Stimulated activated CD4-positive, alpha-beta T cell treated with anti-CD3 and anti-CD28 coated beads, Interleukin-15, amount 100 ng/mL, for 24 hours (primary cell): ENCODE data around the gene NUDT19.
"Not testable (repeated sequence)": the region's sequence is repeated elsewhere in the genome, so short reads cannot be mapped to it uniquely, and the experiment has no call there.

Experiments
- DNase-seq: peaks from one replicate; pipeline ENCODE4 v3.0.0-alpha.2; 2020

The NUDT19 gene

DNA sequence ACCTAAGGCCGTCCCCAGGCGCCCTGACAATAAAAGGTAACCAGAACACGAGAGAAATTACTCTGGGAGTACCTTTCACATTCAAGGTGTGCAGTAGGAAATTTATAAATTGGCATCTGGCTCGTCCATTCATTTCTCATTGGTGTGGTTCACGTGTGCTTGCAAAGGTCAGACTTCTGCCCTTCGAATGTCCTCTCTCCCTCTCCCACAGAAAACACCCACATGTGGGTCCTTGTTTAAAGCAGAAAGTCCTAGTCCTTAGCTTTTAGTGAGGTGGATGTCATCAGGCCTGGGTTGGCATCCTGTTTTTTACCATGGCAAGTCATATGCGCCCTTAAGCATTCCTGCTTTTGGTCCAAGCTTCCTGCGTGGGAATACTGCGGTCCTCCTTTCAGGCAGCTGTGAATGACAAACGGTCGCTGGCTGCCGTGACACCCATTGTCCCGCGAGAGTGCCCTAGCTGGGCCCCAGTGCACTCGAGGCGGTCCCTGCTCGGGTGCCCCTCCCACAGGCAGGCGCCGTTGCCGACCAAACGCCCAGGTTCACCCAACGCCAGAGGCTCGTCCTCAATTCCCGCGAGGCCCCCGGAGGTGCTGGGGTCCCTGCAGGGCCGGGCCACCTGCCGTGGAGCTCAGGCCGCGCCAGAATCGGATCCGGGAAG is at the start of gene NUDT19:
TSS of gene NUDT19 (plus strand) at position 531 of the 661 bp plus-strand sequence. CDS start 140 bp downstream, outside the sequence.
- DNase-seq, result peak; percentile 91

DNA sequence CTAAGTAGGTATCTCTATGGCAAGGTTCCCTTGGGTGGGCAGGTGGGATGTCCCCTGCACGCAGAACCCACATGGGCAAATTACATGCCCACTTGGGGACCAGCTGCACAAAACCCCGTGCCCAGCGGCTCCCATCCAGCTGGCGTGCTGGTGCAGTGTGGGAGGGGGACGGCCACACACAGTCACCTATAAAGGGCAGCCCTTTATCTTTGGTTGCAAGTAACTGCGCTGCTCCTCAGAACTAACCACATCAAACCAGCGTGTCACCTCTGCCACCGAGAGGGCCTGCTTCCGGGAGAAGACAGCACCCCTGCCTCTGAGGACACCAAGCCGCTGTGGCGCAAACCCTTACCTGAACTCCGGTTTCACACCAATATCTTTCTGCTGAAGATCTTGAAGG is 48.9 kb upstream of the NUDT19 start:
- DNase-seq, result peak; percentile 74

DNA sequence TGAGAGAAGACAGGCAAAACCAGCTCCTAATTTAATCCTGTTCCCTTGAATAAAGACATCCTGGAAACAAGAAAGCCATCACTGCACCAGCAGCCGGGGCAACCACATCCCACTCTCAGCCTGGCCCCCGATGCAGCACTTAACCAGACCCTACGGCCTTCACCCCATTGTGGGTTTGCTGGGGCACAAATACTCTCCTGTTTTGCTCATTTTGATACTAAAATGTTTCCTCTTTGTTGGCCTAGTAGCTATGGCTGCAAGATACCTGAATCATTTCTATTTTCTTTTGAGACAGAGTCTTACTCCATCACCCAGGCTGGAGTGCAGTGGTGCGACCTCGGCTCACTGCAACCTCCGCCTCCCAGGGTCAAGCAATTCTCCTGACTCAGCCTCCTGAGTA is 45.1 kb upstream of the NUDT19 start:
- peak; percentile 13 for DNase-seq

DNA sequence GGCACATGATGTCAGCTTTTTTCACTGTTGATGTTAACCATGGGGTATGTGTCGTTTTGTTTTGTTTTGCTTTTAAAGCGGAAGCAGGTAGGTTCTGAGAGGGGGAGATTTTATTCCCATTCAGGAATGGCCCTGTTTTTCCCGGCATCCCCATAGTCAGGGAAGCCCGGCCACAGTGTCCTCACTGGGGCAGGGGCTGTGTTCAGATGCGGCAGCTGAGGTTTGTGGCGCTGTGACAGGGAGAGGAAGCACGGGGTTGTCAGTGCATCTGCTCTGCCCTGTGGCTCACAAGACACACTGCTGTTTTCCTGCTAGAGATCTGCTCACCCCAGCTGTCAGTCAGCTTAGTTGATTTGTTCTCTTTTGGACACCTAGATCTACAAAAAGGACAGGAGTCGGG is 44.3 kb upstream of the NUDT19 start:
- no peak for DNase-seq

DNA sequence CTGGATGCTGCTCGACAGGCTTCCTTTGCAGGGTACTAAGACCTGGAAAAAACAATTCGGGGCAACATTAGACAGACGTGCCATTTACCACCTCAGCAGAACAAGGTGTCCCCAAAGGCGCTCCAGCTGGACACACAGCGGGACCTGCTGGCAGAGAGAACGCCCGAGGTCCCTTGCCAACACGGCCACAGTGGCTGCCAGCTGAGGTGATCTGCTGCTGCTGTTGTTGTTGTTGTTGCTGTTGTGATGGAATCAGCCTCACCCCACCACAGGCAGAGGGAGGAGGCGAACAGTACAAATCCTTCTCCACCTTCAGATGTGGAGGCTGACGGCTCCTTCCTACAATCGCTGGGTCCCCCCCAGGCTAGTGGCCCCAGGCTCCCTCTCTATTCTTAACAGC is 41.9 kb upstream of the NUDT19 start:
- DNase-seq, result no peak

DNA sequence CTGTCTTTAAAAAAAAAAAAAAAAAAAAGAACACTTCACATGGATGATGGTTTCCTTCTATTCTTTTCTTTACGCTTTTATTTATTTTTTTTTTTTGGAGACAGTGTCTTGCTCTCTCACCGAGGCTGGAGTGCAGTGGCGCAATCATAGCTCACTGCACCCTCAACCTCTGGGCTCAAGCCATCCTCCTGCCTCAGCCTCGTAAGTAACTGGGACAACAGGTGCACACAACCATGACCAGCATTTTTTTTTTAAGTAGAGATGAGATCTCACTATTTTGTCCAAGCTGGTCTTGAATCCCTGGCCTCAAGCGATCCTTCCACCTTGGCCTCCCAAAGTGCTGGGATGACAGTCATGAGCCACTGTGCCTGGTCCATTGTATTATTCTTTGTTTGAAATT is 41.0 kb upstream of the NUDT19 start:
- no peak for DNase-seq

DNA sequence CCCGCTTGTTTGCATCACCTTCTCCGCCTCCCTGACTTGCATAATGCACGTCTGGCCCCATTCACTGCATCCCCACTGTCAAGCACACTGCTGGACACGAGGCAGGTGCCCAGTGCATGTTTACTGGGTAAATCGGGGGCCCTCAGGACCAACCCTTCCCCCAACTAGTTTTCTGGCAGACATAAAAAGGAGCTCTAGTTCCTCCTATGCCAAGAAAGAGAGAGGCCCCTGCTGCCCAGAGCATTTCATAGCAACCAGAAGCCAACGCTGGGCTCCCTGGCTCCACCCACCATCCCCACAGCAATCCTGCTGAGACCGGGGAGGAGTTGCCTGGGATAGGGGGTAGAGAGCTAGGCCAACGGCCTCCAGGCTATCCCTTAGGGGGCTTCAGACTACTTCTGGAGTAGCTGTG is 39.9 kb upstream of the NUDT19 start:
- DNase-seq, result no peak

DNA sequence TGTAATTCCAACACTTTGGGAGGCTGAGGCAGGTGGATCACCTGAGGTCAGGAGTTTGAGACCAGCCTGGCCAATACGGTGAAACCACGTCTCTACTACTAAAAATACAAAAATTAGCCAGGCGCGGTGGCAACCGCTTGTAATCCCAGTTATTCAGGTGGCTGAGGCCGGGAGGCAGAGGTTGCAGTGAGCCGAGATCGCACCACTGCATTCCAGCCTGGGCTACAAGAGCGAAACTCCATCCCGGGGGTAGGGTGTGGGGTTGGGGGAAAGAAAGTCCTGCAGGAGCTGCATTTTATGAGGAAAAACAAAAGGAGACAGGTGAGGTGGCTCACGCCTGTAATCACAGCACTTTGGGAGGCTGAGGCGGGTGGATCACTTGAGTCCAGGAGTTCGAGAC is 39.3 kb upstream of the NUDT19 start:
- not testable (repeated sequence) for DNase-seq

DNA sequence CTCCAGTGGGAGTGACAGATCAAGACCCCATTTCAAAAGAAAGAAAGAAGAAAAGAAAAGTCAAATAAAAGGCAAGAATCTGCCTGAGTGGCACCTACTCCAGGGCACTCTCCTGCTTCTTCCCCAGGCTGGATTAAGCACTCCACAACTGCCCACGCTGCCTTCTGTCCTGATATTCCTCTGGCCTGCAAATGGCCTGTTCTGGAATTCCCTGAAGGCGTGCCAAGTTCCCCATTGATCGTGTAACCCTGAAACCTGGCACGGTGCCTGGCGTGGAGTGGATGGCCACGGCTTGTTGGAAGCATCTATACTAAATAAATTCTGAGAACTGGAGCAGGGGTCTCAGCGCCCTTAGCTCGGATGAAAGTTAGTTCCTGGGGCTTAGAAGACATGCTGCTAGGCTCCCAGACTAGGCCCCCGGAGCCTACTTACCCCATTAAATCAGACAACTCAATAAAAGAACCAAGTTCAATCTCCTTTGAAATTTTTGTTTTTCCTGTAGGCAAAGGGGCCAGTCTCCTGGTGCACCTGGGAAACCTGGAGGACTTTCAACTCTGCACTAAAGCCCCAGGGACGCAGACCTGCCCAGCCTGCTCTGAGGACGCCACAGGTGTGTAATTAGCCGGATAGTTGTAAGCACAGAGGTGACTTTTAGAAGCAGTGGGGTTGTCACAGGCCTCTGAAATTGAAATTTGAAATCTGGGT is 38.6 kb upstream of the NUDT19 start:
- no peak for DNase-seq

DNA sequence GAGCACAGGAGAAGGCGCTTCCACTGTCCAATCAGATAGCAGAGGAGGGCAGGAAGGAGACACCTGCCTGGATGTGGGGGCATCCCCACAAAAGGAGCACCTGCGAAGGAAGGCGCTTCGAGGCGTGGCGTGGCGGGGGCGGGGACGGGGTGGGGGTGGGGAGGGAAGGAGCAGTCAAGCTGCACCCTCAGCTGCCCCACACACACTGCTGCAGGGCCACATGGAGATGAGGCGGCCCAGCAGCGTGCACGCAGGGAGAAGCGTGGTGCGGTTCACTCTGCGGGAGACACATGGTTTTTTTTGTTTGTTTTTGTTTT is 38.1 kb upstream of the NUDT19 start:
- DNase-seq, result no peak

DNA sequence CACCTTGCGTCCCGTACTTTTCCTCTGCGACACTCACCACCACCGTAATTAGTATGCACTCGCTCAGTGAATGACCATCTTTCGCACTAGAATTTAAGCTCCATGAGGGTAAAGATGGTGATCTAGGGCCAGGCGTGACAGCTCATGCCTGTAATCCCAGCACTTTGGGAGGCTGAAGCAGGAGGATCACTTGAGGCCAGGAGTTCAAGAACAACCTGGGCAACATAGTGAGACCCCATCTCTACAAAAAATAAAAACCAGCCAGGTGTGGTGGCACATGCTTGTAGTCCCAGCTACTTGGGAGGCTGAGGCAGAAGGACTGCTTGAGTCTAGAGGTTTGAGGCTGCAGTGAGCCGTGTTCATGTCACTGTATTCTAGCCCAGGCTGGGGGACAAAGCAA is 35.2 kb upstream of the NUDT19 start:
- DNase-seq, result not testable (repeated sequence)

DNA sequence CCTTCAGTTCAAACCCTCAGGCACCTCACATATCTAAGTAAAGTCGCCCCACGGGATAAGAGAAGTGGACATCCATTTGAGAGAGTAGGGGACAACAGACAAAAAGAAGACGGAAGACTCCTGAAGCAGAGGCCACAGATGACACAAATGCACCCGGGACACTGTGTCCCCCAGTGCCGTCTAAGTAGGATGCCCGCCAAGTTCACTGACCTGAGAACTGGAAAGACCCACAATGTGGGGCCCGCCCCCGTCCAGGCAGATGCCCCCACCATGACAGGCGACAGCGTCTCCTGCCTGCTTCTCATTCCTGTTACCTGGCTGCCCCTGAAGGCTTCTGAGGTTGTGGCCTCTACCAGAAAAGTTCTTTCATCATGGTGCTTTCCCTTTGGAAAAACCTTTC is 33.5 kb upstream of the NUDT19 start:
- DNase-seq, result no peak

DNA sequence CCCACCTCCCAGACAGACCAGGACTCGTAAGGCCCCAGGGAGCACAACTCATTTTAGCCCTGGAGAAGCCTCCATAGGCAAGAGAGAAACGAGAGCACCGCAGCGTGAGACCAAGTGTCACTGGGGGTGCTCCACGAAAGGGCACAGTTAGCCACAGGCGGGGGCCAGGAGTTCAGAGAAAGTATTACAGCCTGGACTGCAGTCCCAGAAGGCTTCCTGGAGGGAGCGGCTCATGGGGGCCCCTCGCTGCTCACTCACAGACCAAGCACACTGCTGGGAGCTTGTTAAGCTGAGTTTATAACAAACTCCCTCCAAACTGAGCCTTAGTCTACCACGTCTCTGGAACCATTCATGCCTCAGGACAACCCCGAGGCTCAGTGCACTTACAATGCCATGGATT is 33.1 kb upstream of the NUDT19 start:
- no peak for DNase-seq

DNA sequence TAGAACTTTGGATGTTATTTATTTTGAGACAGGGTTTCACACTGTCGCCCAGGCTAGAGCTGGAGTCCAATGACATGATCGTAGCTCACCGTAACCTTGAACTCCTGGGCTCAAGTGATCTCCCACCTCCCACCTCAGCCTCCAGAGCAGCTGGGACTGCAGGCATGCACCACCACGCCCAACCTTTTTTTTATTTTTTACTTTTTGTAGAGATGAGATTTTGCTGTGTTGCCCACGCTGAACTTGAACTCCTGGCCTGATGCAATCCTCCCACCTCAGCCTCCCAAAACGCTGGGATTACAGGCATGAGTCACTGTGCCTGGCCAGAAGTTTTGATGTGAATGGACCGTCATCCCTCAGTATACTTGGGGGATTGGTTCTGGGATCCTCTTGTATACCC is 30.3 kb upstream of the NUDT19 start:
- no peak for DNase-seq

DNA sequence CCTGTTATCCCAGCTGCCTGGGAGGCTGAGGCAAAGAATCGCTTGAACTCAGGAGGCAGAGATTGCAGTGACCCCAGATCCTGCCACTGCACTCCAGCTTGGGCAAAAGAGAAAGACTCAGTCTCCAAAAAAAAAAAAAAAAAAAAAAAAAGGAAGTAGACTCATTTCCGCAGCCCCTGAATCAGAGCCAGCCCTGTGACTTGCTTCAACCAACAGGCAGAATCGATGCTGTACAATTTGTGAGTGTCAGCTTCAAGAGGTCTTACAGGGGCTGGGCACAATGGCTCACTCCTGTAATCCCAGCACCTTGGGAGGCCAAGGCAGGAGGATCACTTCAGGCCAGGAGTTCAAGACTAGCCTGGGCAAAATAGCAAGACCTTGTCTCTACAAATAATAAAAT is 29.4 kb upstream of the NUDT19 start:
- DNase-seq, result peak; percentile 9

DNA sequence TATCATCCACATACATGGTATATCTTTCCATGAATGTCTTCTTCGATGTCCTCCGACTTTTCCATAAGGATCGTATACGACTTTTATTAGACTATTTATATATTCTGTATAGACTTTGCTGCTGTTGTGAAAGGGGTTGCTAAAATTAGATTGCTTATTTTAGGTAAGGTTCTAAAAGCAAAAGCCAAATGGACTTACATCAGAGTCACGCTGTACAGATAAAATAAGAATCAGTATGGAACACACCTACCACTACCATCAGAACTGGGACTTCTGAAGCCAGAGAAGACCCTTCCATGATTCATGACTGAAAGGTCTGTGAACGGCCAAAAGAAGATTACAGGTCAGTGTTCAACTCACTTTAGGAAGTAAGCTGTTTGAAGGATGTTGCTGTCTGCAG is 25.5 kb upstream of the NUDT19 start:
- no peak for DNase-seq

DNA sequence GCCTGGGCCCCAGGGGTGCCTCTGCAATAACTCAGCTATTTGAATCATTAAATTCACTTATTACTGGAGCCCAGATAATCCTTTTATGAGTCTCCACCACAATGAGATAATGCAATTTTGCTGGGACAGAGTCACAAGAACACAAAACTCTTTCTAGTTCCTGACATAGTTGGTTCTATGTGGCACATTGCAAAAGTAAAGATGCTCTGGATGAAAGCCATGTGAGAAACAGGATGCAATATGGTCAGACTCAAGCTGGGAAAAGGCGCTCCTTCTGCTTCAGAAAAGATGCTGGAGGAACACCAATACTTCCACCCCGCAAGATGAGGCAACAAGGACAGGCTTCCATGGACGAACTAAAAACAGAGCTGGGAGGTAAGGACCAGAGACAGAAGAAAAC is 22.3 kb upstream of the NUDT19 start:
- DNase-seq, result no peak

DNA sequence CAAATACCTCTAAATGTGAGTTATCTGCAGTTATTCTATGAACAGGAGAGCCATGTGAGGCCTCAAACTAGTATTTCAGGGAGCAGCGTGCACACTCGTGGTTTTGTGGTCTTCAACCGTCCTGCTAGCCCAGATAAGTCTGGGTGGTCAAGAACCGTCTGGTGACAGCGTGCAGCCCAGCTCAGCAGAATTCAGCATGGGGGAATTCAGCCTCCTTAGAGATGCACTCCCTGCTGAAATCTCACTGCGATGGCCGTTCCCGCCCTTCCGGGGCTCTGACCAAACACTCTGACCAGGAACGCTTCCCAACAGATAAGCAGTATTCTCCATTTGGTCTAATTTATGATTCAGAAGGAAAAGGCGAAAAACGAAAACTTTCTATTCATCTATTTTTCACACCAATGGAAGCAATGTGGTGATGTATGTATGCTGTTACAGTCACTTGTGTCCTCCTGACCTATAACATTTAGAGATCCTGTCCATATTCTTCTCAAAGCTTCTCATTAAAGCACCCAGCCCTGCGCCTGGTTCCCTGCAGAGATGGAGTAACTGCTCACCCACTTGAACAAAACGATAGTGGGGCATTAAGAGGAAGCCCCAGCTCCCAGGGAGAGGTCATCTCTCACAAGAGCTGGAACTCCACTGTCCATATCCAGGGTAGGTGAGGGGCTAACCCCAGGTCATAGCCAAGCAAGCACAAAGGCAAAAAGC is 19.6 kb upstream of the NUDT19 start:
- DNase-seq, result no peak

DNA sequence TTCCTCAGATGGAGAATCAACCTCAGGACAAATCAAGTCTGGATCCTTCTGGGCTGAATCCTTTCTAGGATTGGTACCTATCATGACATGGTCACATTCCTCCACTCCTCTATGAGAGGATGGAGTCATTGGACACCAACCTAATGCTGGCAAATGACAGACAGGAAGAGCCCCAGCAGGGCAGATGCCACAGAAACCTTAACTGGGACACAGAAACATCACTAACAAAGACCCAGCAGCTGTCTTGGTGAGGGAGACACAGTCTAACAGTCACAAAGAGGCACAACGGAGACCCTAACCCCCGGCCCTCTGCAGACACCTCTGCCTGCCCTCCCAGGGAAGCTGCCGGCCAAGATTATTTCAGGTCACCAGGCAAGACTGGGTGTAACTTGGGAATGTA is 18.8 kb upstream of the NUDT19 start:
- DNase-seq, result no peak

DNA sequence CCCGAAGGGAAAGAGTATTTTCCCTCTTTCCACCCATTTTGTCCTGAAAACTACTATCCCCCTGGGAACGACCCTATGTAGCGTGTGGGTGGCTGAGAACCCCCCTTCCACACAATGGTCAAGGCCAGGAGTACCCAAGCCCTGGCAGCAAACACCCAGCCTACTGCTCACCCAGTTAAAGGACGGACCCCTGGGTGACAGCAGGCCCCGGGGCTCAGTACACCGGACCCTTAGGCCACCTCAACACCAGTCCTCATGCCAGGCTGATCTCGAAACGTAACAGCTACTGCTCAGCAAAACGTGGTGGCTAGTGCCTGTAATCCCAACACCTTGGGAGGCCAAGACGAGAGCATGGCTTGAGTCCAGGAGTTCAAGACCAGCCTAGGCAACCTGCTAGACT is 18.0 kb upstream of the NUDT19 start:
- no peak for DNase-seq

DNA sequence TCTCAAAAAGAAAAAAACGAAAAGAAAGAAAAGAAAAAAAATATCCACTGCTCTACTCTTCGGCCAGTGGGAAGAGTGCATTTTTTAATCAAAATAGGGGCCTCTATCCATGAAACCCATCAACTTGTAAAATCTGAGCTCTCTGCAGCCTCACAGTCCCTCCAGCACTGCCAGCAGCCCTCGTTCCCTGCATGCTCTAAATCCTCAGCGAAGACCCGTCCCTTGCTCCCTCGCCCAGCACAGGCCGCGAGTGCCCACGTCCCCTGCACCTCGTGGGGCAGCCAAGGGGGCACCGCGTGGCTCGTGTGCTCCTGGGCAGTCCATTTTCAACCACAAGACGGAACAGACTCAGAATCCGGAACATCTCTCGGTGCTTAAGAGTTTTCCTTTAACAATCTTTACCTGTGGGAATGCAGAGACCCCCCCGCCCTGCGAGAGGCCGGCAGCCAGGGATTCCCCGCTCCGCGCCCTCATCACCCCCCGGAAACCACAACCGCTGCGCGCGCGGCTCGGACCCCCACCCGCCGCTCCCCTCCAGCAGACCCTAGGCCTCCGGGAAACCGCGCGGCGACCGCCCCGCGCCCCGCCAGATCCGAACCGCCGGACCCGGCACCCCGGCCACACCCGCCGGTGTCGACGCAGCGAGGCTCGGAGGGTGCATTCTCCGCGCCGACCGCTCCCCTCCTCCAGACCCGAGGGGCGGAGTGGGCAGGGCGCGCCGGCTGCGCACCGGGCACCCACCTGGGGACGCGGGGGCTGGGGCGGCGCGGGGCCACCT is 17.3 kb upstream of the NUDT19 start:
- DNase-seq, result no peak

DNA sequence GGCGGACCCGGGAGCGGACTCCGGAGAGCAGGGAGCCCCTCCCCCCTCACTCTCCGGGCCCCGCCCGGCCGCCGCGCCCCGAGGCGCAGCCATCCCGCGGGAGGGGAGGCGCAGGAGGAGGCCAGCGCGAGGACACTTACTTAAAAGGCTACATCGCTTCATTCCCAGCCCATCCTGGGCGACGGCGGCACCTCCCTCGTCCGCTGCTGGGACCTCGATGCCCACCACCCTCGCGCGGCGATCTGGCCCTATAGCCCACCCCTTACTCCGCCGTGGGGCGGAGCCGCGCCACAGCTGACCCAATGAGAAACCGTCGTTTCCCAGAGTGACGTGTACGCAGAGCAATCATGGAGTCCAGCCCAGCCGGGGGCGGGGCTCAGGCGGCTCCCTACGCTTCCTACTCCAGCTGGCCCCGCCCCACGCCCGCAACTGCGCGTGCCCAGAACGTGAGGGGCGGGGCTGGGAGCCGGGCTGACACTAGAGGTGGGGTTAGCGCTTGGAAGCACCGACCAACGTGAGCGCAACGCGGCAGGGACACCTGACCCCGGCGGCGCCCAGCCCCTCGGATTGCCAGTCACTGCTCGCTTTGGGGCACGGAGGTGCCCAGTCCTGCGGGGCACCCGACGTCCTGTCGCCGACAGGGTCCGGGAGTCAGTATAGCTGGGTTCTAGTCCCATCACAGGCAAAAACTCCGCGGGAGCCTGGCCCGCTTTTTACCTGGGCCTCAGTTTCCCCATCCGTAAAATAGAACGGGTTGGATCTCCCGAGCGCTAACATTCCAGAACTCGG is 16.5 kb upstream of the NUDT19 start, which contains the start of gene ANKRD27:
TSS of gene ANKRD27 (minus strand) at position 250 of the 789 bp plus-strand sequence. CDS start 16,165 bp downstream, outside the sequence.
- peak; percentile 98 for DNase-seq
